ENCODE results near the gene LRP2.

Gene LRP2

DNA sequence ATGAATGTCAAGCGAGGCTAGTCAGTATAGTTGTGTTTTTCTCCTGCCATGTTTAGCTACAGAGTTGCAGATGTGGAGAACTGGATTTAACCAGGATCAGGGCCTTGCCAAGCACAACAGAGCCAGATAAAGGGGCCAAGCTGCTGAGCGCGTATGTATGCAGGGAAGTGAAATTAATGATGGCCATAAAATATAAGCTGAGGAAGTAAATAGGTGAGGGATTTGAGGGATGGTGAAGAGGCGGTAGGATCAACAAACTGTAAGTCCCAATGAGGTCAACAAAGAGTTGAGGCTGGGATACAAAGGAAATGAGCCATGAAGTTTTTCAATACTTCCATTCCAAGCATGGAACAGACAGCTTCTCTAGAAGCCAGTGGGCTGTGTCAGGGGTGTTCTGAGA is 10.6 kb downstream of the LRP2 start:
- in situ Hi-C loops (cut with MboI; ENCODE audit: low sequenced_read_pairs, unreplicated experiment): no loop called here
- no peak for DNase-seq (ENCODE audit: low spot score)
- TF ChIP-seq, protein P1, sequence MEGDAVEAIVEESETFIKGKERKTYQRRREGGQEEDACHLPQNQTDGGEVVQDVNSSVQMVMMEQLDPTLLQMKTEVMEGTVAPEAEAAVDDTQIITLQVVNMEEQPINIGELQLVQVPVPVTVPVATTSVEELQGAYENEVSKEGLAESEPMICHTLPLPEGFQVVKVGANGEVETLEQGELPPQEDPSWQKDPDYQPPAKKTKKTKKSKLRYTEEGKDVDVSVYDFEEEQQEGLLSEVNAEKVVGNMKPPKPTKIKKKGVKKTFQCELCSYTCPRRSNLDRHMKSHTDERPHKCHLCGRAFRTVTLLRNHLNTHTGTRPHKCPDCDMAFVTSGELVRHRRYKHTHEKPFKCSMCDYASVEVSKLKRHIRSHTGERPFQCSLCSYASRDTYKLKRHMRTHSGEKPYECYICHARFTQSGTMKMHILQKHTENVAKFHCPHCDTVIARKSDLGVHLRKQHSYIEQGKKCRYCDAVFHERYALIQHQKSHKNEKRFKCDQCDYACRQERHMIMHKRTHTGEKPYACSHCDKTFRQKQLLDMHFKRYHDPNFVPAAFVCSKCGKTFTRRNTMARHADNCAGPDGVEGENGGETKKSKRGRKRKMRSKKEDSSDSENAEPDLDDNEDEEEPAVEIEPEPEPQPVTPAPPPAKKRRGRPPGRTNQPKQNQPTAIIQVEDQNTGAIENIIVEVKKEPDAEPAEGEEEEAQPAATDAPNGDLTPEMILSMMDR (IDR thresholded peaks at IDR 0.05; ENCODE audit: borderline replicate concordance, control extremely low read depth, extremely low read depth, insufficient read depth, missing control alignments): no peak

DNA sequence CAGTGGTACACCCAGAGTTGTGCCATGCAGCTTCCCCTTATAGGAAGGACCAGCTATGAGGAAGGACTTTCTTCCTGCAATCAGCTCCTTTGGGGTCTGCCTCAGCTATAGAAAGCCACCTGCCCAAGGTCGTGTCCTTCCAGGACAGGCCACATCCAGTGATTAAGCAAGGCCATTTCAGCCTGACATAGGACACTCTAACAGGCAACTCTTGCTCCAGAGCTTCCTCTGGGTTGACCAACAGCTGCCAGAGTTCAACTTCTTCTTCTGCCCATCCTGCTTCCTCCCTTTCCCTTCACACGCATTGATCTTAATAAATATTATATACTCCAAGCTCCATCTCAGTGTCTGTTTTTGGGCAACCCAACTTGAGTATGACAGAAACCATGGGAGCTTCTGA is 12.8 kb downstream of the LRP2 start:
- DNase-seq (ENCODE audit: low spot score): no peak
- TF ChIP-seq, protein P1 (IDR thresholded peaks at IDR 0.05; ENCODE audit: borderline replicate concordance, control extremely low read depth, extremely low read depth, insufficient read depth, missing control alignments): no peak
- in situ Hi-C loops (cut with MboI; ENCODE audit: low sequenced_read_pairs, unreplicated experiment): no loop called here

DNA sequence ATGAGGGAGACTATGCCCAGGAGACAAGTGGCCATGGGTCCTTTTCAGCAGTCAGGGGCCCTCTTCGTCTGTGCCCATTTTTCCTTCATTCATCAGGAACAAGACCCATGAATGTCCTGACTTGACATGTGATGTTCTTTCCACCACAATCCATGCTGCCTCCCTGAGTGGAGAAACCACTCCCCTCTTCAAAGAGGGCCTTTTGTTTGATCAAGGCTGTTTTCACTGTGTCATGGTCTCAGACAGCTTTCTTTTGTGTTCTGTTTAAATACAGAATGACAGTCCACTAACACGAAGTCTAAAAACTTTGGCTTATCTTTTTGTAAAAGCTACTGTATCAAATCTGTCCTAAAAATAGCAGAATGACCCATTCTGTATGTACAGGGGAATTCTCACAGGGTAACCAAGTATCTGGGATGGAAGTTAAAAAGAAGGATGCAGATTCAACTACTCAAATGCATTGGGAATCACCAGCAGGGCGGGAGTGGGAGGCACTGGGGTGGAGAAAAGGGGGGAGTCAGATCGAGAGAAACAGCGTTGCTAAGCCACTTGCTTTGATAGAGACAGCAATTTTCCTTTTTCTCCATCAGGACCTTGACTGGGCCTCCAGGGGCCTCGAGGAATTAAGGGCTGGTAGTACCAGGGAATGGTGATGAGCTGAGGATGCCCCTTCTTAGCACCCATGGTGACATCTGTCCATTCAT is 13.9 kb downstream of the LRP2 start:
- in situ Hi-C loops (cut with MboI; ENCODE audit: low sequenced_read_pairs, unreplicated experiment): no loop called here
- TF ChIP-seq, protein P1 (IDR thresholded peaks at IDR 0.05; ENCODE audit: borderline replicate concordance, control extremely low read depth, extremely low read depth, insufficient read depth, missing control alignments): no peak
- no peak for DNase-seq (ENCODE audit: low spot score)

DNA sequence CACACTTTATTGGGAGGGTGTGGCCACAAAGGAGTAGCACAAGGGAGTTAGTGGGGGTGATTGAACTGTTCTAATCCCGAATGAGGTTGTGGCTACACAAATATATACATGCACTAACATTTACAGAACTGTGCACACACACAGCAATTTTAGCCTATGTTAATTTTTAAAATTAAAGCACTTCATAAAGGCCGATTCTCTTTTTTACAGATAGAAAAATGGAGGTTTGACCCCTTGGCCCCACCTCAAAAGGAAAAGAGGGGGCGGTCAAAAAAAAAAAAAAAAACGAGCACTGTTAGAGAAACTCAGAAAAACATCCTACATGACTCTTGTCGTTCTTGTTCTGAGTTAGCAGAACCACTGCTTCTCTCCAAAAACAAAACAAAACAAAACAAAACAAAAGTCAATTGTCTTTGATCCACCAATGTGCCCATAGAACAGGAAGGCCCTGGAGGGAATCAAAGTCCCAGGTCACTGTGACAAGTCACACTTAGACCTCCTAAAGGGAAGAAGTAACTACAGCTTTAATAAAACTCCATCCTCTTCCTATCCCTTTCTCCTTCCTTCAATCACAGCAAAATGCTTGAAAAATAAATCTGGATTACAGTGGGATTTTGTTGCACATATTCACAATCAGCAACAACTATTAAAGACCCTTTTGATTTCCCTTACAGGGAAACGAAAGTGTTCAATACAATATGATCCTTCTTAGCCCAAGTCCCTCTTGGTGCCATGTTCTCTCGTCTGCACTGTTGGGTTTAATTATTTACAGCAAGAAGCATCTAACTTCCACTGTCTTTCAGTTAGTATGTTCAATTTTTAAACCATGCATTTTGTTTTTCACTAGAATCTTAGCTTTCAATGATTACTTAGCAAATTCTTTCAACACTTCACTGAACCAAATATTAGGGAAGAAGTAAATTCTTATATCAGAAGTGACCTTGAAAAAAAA is 16.6 kb downstream of the LRP2 start:
- TF ChIP-seq, protein P1 (IDR thresholded peaks at IDR 0.05; ENCODE audit: borderline replicate concordance, control extremely low read depth, extremely low read depth, insufficient read depth, missing control alignments): no peak
- in situ Hi-C loops (cut with MboI; ENCODE audit: low sequenced_read_pairs, unreplicated experiment): no loop called here
- no peak for DNase-seq (ENCODE audit: low spot score)

DNA sequence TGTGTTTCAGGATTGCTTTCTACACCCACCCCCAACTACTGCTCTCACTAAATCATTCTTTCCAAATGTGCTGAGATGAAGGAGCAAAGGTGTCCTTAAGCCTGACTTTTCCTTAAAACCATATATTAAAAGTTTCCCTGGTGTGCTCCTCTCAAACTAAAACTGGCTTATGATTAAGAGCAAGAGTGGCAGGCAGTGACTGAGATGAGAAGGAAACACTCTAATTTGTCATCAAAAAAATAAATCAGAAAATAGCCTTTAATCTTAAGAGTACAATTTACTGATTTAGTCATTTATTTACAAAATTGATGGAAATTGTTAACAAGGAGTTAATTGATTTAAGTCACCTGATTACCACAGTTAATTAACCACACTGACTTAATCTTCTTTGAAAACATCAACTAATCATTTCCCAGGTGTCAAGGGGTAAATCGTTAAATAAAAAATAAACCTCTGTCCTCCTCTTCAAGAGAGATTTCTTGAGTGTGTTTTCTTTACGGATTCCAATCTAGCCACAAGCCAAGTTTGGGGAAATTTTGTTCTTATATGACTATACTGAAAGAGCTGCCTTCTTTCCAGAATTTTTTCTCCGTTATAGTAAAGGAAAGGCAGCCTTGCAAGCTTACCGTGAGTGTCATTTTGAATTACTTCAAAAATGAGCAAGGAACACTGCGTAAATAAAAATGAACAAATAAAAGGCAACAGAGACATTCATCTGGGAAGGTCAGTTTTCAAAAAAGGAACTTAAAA is 17.4 kb downstream of the LRP2 start:
- TF ChIP-seq, protein P1 (IDR thresholded peaks at IDR 0.05; ENCODE audit: borderline replicate concordance, control extremely low read depth, extremely low read depth, insufficient read depth, missing control alignments): no peak
- in situ Hi-C loops (cut with MboI; ENCODE audit: low sequenced_read_pairs, unreplicated experiment): no loop called here
- no peak for DNase-seq (ENCODE audit: low spot score)

DNA sequence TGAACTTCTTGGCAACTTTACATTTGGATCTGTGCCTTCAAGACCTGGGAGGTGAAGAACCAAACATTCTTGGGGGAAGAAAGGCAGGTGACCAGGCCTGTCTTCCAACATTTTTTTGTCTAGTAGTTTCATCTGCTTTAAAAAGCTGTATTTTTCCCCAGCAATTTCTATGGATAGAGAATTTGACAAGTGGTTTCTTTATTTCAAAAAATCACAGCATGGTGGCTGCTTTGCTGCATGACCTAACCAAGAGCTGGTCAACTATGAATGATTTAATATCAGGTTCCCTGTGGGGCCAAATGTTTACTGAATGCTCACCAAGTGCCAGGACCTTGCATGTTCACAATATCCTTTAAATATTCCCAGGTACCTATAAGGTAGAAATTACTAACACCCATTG is 19.1 kb downstream of the LRP2 start:
- TF ChIP-seq, protein P1 (IDR thresholded peaks at IDR 0.05; ENCODE audit: borderline replicate concordance, control extremely low read depth, extremely low read depth, insufficient read depth, missing control alignments): no peak
- DNase-seq (ENCODE audit: low spot score): no peak
- in situ Hi-C loops (cut with MboI; ENCODE audit: low sequenced_read_pairs, unreplicated experiment): no loop called here
